ENCODE results near the gene TNS3. TPM values are rescaled to one million over a fixed set of nuclear protein-coding genes. Genes with fewer than 3 reads are reported as not detected.

The TNS3 gene
- total RNA-seq, 8 experiments from 2014 or later, result 2.6 to 49.9 (median 8.7) TPM

- Histone ChIP-seq H3K27ac (no peak overlapping the region), H3K4me1 (replicated peaks in 1 of 2) (peaks cover 0 to 3% of the 10 kb centered on the region in 2 donors), H3K4me3 (no peak overlapping the region)
- ATAC-seq (replicated peaks in 6 of 8), result no peak
- WGBS, 10 experiments, result 100% methylated on average over 1 of the region's 1 CpG; no CpG with 5 or more reads in 6 of the 10 experiments
- in situ Hi-C loops (cut with MboI; ENCODE audit: low pct_unique_long_range_greater_than_20kb in 2 of 9, low sequenced_read_pairs in 9 of 9, unreplicated experiment in 9 of 9), result no loop called here
Measured at GRCh38 chr7:47371317-47371716, 210.6 kb downstream of the TNS3 start.

GRCh38 chr7:47370461-47371042 lies 211.4 kb downstream of the TNS3 start:
- ATAC-seq (replicated peaks in 6 of 8), result no peak
- in situ Hi-C loops (cut with MboI; ENCODE audit: low pct_unique_long_range_greater_than_20kb in 2 of 9, low sequenced_read_pairs in 9 of 9, unreplicated experiment in 9 of 9), result no loop called here
- 40 to 90% (median 87%) methylated on average over 1 to 8 of the region's 15 CpGs; no CpG with 5 or more reads in 3 of the 10 experiments for WGBS, 10 experiments
- Histone ChIP-seq H3K4me3 (no peak overlapping the region), H3K4me1 (replicated peaks in 1 of 2) (peaks cover 0 to 3% of the 10 kb centered on the region in 2 donors), H3K27ac (no peak overlapping the region)

GRCh38 chr7:47369736-47370135 lies 212.2 kb downstream of the TNS3 start:
- ATAC-seq (replicated peaks in 6 of 8), result no peak
- Histone ChIP-seq H3K27ac (no peak overlapping the region), H3K4me3 (no peak overlapping the region), H3K4me1 (replicated peaks in 1 of 2) (peaks cover 0 to 3% of the 10 kb centered on the region in 2 donors)
- in situ Hi-C loops (cut with MboI; ENCODE audit: low pct_unique_long_range_greater_than_20kb in 2 of 9, low sequenced_read_pairs in 9 of 9, unreplicated experiment in 9 of 9), result no loop called here
- WGBS, 10 experiments, result 81 to 100% (median 96%) methylated on average over 1 to 3 of the region's 3 CpGs; no CpG with 5 or more reads in 3 of the 10 experiments

GRCh38 chr7:47368190-47368812 lies 213.6 kb downstream of the TNS3 start:
- 89 to 100% (median 95%) methylated on average over 2 to 4 of the region's 18 CpGs; no CpG with 5 or more reads in 6 of the 10 experiments for WGBS, 10 experiments

GRCh38 chr7:47367369-47367768 lies 214.5 kb downstream of the TNS3 start:
- Histone ChIP-seq H3K4me3 (no peak overlapping the region), H3K27ac (no peak overlapping the region), H3K4me1 (replicated peaks in 1 of 2) (peaks cover 0 to 3% of the 10 kb centered on the region in 2 donors)
- in situ Hi-C loops (cut with MboI; ENCODE audit: low pct_unique_long_range_greater_than_20kb in 2 of 9, low sequenced_read_pairs in 9 of 9, unreplicated experiment in 9 of 9), result no loop called here
- ATAC-seq (replicated peaks in 6 of 8), result no peak
- 80 to 100% (median 80%) methylated on average over 1 to 2 of the region's 5 CpGs; no CpG with 5 or more reads in 7 of the 10 experiments for WGBS, 10 experiments

More at GRCh38 chr7:47368190-47368812, 213.6 kb downstream of the TNS3 start:
- H3K4me1 ChIP-seq (replicated peaks in 1 of 2), result peaks cover 0 to 3% of the 10 kb centered on the region in 2 donors
- no peak overlapping the region for H3K4me3 ChIP-seq
- in situ Hi-C loops (cut with MboI; ENCODE audit: low pct_unique_long_range_greater_than_20kb in 2 of 9, low sequenced_read_pairs in 9 of 9, unreplicated experiment in 9 of 9), result no loop called here
- no peak for ATAC-seq (replicated peaks in 6 of 8)
- no peak overlapping the region for H3K27ac ChIP-seq

- 80 to 100% (median 96%) methylated on average over 1 to 3 of the region's 8 CpGs; no CpG with 5 or more reads in 7 of the 10 experiments for WGBS, 10 experiments
- Histone ChIP-seq H3K4me3 (no peak overlapping the region), H3K27ac (no peak overlapping the region), H3K4me1 (replicated peaks in 1 of 2) (peaks cover 0 to 3% of the 10 kb centered on the region in 2 donors)
- in situ Hi-C loops (cut with MboI; ENCODE audit: low pct_unique_long_range_greater_than_20kb in 2 of 9, low sequenced_read_pairs in 9 of 9, unreplicated experiment in 9 of 9), result no loop called here
- ATAC-seq (replicated peaks in 6 of 8), result no peak
Measured at GRCh38 chr7:47366960-47367359, 215.0 kb downstream of the TNS3 start.

GRCh38 chr7:47366211-47366610 lies 215.7 kb downstream of the TNS3 start:
- no peak for ATAC-seq (replicated peaks in 6 of 8)
- 40 to 75% (median 55%) methylated on average over 1 to 6 of the region's 7 CpGs; no CpG with 5 or more reads in 5 of the 10 experiments for WGBS, 10 experiments
- Histone ChIP-seq H3K27ac (no peak overlapping the region), H3K4me1 (replicated peaks in 1 of 2) (no peaks in the 10 kb centered on the region), H3K4me3 (no peak overlapping the region)
- in situ Hi-C loops (cut with MboI; ENCODE audit: low pct_unique_long_range_greater_than_20kb in 2 of 9, low sequenced_read_pairs in 9 of 9, unreplicated experiment in 9 of 9), result no loop called here

GRCh38 chr7:47362984-47363383 lies 218.9 kb downstream of the TNS3 start:
- Histone ChIP-seq H3K4me1 (replicated peaks in 1 of 2) (no peaks in the 10 kb centered on the region), H3K27ac (no peak overlapping the region), H3K4me3 (no peak overlapping the region)
- in situ Hi-C loops (cut with MboI; ENCODE audit: low pct_unique_long_range_greater_than_20kb in 2 of 9, low sequenced_read_pairs in 9 of 9, unreplicated experiment in 9 of 9), result no loop called here
- 20 to 100% (median 50%) methylated on average over 1 of the region's 1 CpG; no CpG with 5 or more reads in 6 of the 10 experiments for WGBS, 10 experiments
- no peak for ATAC-seq (replicated peaks in 6 of 8)

- H3K4me3 ChIP-seq, result no peak overlapping the region
- ATAC-seq (replicated peaks in 6 of 8), result peak in 6 of 8 experiments; percentile 40 to 97 (median 72)
- H3K4me1 ChIP-seq (replicated peaks in 1 of 2), result no peaks in the 10 kb centered on the region
- 0 to 94% (median 63%) methylated on average over 1 to 3 of the region's 4 CpGs; no CpG with 5 or more reads in 3 of the 10 experiments for WGBS, 10 experiments
- H3K27ac ChIP-seq, result no peak overlapping the region
- in situ Hi-C loops (cut with MboI; ENCODE audit: low pct_unique_long_range_greater_than_20kb in 2 of 9, low sequenced_read_pairs in 9 of 9, unreplicated experiment in 9 of 9), result no loop called here
Measured at GRCh38 chr7:47361746-47362215, 220.1 kb downstream of the TNS3 start.

GRCh38 chr7:47361236-47361635 lies 220.7 kb downstream of the TNS3 start:
- Histone ChIP-seq H3K4me3 (no peak overlapping the region), H3K4me1 (replicated peaks in 1 of 2) (no peaks in the 10 kb centered on the region), H3K27ac (no peak overlapping the region)
- in situ Hi-C loops (cut with MboI; ENCODE audit: low pct_unique_long_range_greater_than_20kb in 2 of 9, low sequenced_read_pairs in 9 of 9, unreplicated experiment in 9 of 9), result no loop called here
- 90 to 100% (median 100%) methylated on average over 1 to 2 of the region's 5 CpGs; no CpG with 5 or more reads in 6 of the 10 experiments for WGBS, 10 experiments
- ATAC-seq (replicated peaks in 6 of 8), result peak in 3 of 8 experiments; percentile 15 to 56 (median 32)

- in situ Hi-C loops (cut with MboI; ENCODE audit: low pct_unique_long_range_greater_than_20kb in 2 of 9, low sequenced_read_pairs in 9 of 9, unreplicated experiment in 9 of 9), result no loop called here
- 93 to 100% (median 100%) methylated on average over 2 to 9 of the region's 11 CpGs; no CpG with 5 or more reads in 5 of the 10 experiments for WGBS, 10 experiments
- H3K4me3 ChIP-seq, result no peak overlapping the region
- no peak for ATAC-seq (replicated peaks in 6 of 8)
- H3K4me1 ChIP-seq (replicated peaks in 1 of 2), result no peaks in the 10 kb centered on the region
- no peak overlapping the region for H3K27ac ChIP-seq
Measured at GRCh38 chr7:47360301-47360900, 221.5 kb downstream of the TNS3 start.

GRCh38 chr7:47358944-47359588 lies 222.8 kb downstream of the TNS3 start:
- in situ Hi-C loops (cut with MboI; ENCODE audit: low pct_unique_long_range_greater_than_20kb in 2 of 9, low sequenced_read_pairs in 9 of 9, unreplicated experiment in 9 of 9), result no loop called here
- no peak for ATAC-seq (replicated peaks in 6 of 8)
- WGBS, 10 experiments, result 75 to 100% (median 93%) methylated on average over 1 to 7 of the region's 8 CpGs; no CpG with 5 or more reads in 4 of the 10 experiments
- H3K27ac ChIP-seq, result no peak overlapping the region
- no peaks in the 10 kb centered on the region for H3K4me1 ChIP-seq (replicated peaks in 1 of 2)
- no peak overlapping the region for H3K4me3 ChIP-seq

- WGBS, 10 experiments, result 92 to 100% (median 94%) methylated on average over 2 to 10 of the region's 14 CpGs; no CpG with 5 or more reads in 3 of the 10 experiments
- Histone ChIP-seq H3K27ac (no peak overlapping the region), H3K4me1 (replicated peaks in 1 of 2) (no peaks in the 10 kb centered on the region), H3K4me3 (no peak overlapping the region)
- ATAC-seq (replicated peaks in 6 of 8), result no peak
- in situ Hi-C loops (cut with MboI; ENCODE audit: low pct_unique_long_range_greater_than_20kb in 2 of 9, low sequenced_read_pairs in 9 of 9, unreplicated experiment in 9 of 9), result no loop called here
Measured at GRCh38 chr7:47358357-47358756, 223.6 kb downstream of the TNS3 start.
